MCF 10A (cell line): ENCODE measurements around the gene CLK3. TPM values are rescaled to one million over a fixed set of nuclear protein-coding genes. Genes with fewer than 3 reads are reported as not detected.
A peak's percentile ranks its signal among the peaks of the same experiment; 100 is the strongest.

Experiments
- BruUV-seq: library from RNA; stranded (reverse); fragments of 400-500 nt; replicated peaks from 2 replicates; lab custom pipeline; 2021; lab: Mats Ljungman, UMichigan
- CTCF ChIA-PET: fragments of 300-600 bp; sonication (Branson Sonifier 250); formaldehyde crosslinking; extraction: SDS; loops from one replicate; lab custom pipeline; 2021; ENCODE audit warnings: antibody characterized with exemption, inconsistent platforms; lab: Yijun Ruan, JAX
- POLR2A ChIA-PET: fragments of 300-600, 350-650 bp; sonication (Branson Sonifier 250); formaldehyde crosslinking; extraction: SDS; loops from one replicate; lab custom pipeline; 2020; ENCODE audit warnings: antibody characterized with exemption, inconsistent platforms; lab: Yijun Ruan, JAX
- DNase-seq: peaks from one replicate; pipeline ENCODE4 v3.0.0-alpha.2; 2018; ENCODE audit not compliant: unreplicated experiment
- H3K27ac Mint-ChIP-seq: one replicate; pipeline ENCODE4 v1.8.0; 2022; ENCODE audit warnings: mild to moderate bottlenecking, low read depth, mixed read lengths; ENCODE audit not compliant: unreplicated experiment
- H3K27me3 Mint-ChIP-seq: one replicate; pipeline ENCODE4 v1.8.0; 2022; ENCODE audit warnings: mixed read lengths; ENCODE audit not compliant: insufficient read depth, unreplicated experiment
- H3K36me3 Mint-ChIP-seq: one replicate; pipeline ENCODE4 v1.8.0; 2022; ENCODE audit warnings: mild to moderate bottlenecking, moderate library complexity, mixed read lengths; ENCODE audit not compliant: insufficient read depth, unreplicated experiment
- H3K4me1 Mint-ChIP-seq: one replicate; pipeline ENCODE4 v1.8.0; 2022; ENCODE audit warnings: mixed read lengths; ENCODE audit not compliant: insufficient read depth, unreplicated experiment
- H3K4me3 Mint-ChIP-seq: one replicate; pipeline ENCODE4 v1.8.0; 2022; ENCODE audit warnings: mild to moderate bottlenecking, moderate library complexity, mixed read lengths; ENCODE audit not compliant: unreplicated experiment
- H3K9me3 Mint-ChIP-seq: one replicate; pipeline ENCODE4 v1.8.0; 2022; ENCODE audit warnings: mixed read lengths; ENCODE audit not compliant: unreplicated experiment
- CTCF ChIP-seq: fragments of 200-600 bp; IDR thresholded peaks from one replicate; pipeline ENCODE4 v1.8.0; 2022; ENCODE audit warnings: antibody characterized with exemption, mild to moderate bottlenecking; ENCODE audit not compliant: unreplicated experiment
- intact Hi-C: fragments of 100-400 bp; cut with micrococcal nuclease; formaldehyde crosslinking; loops from 2 replicates; pipeline ENCODE4 v1.14.1; 2022
- total RNA-seq: library from RNA; stranded (reverse); gene quantifications from 2 replicates; pipeline ENCODE4 v1.2.3, GENCODE V29; 2022

The CLK3 gene
- total RNA-seq, 1 experiment from 2014 or later: 57.8 TPM

GRCh38 chr15:74604983-74605794, 10.4 kb upstream of the CLK3 start:
- POLR2A ChIA-PET: interaction anchor here (0.7 to 1.0 kb wide), 2 partner anchors 10 to 59 kb away, joined by 3 to 5 read pairs; partner anchors contain the start of gene CLK3
- Mint-ChIP-seq H3K27me3 (peaks cover 8% of the 10 kb centered on the region), H3K9me3 (no peaks in the 10 kb centered on the region), H3K27ac (no peak overlapping the region), H3K4me1 (no peaks in the 10 kb centered on the region), H3K4me3 (no peak overlapping the region), H3K36me3 (peaks cover 6% of the 10 kb centered on the region)
- TF ChIP-seq CTCF: no peak
- BruUV-seq: no TSS peak
- no peak for DNase-seq
- CTCF ChIA-PET: interaction anchor here (0.6 to 0.9 kb wide), 2 partner anchors 173 to 194 kb away, joined by 3 read pairs; no protein-coding TSS in a partner anchor
- intact Hi-C loops: no loop called here

- ChIA-PET CTCF (interaction anchor here (0.9 kb wide), 1 partner anchor 194 kb away, joined by 3 read pairs; no protein-coding TSS in a partner anchor), POLR2A (interaction anchor here (0.6 kb wide), 1 partner anchor 139 kb away, joined by 3 read pairs; no protein-coding TSS in a partner anchor)
- no peak overlapping the region for H3K27ac Mint-ChIP-seq
- peaks cover 6% of the 10 kb centered on the region for H3K36me3 Mint-ChIP-seq
- H3K27me3 Mint-ChIP-seq: peaks cover 8% of the 10 kb centered on the region
- TF ChIP-seq CTCF: no peak
- H3K9me3 Mint-ChIP-seq: no peaks in the 10 kb centered on the region
- BruUV-seq: no TSS peak
- intact Hi-C loops: no loop called here
- H3K4me1 Mint-ChIP-seq: no peaks in the 10 kb centered on the region
- DNase-seq: no peak
- no peak overlapping the region for H3K4me3 Mint-ChIP-seq
Observed at GRCh38 chr15:74605795-74606150, 9.9 kb upstream of the CLK3 start.

- peaks cover 16% of the 10 kb centered on the region for H3K27me3 Mint-ChIP-seq
- H3K36me3 Mint-ChIP-seq: peaks cover 7% of the 10 kb centered on the region
- no peaks in the 10 kb centered on the region for H3K4me1 Mint-ChIP-seq
- no peaks in the 10 kb centered on the region for H3K9me3 Mint-ChIP-seq
- no peak for DNase-seq
- no peak overlapping the region for H3K4me3 Mint-ChIP-seq
- TF ChIP-seq CTCF: no peak
- CTCF ChIA-PET: no interaction called here
- peak overlapping the region; percentile 42 for H3K27ac Mint-ChIP-seq
- intact Hi-C loops: no loop called here
- no TSS peak for BruUV-seq
- POLR2A ChIA-PET: no interaction called here
Observed at GRCh38 chr15:74608786-74609185, 6.8 kb upstream of the CLK3 start.

GRCh38 chr15:74609938-74610301, 5.7 kb upstream of the CLK3 start:
- Mint-ChIP-seq H3K4me1 (no peaks in the 10 kb centered on the region), H3K36me3 (peaks cover 6% of the 10 kb centered on the region), H3K27me3 (peaks cover 16% of the 10 kb centered on the region), H3K27ac (no peak overlapping the region), H3K4me3 (no peak overlapping the region), H3K9me3 (no peaks in the 10 kb centered on the region)
- intact Hi-C loops: loop anchor here (10.0 kb wide), 1 partner anchor 145 kb away; the partner anchor contains the start of gene UBL7
- CTCF ChIA-PET: interaction anchor here (0.8 to 1.2 kb wide), 3 partner anchors 25 to 162 kb away, joined by 3 to 5 read pairs (median 4); no protein-coding TSS in a partner anchor
- POLR2A ChIA-PET: interaction anchor here (1.1 to 2.5 kb wide), 2 partner anchors 12 to 183 kb away, joined by 3 to 12 read pairs; no protein-coding TSS in a partner anchor
- no TSS peak for BruUV-seq
- TF ChIP-seq CTCF: no peak
- DNase-seq: no peak
